ENCODE measurements around the gene FMNL2.

The FMNL2 gene

DNA sequence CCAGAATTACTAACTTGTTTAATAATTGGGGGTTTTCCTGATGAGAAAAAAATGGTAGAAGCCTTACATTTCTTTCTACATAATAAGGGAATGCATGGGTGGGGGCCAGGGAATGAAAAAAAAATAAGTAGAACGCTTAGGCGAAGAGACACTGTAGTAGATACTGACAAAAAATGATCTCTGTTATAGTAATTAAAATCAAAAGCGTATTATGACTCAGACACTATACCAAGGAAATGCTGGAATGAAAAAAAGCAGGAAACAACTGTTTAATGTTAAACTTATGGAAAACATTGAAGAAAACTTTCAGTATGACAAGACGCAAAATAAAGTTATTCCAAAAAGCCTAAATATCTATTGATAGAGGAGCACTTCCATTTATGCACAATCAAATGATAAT lies 339.4 kb downstream of the FMNL2 start:
- DNase-seq = no peak

GRCh38 chr2:152676461-152676860 lies 341.5 kb downstream of the FMNL2 start:
- DNase-seq = no peak

DNA sequence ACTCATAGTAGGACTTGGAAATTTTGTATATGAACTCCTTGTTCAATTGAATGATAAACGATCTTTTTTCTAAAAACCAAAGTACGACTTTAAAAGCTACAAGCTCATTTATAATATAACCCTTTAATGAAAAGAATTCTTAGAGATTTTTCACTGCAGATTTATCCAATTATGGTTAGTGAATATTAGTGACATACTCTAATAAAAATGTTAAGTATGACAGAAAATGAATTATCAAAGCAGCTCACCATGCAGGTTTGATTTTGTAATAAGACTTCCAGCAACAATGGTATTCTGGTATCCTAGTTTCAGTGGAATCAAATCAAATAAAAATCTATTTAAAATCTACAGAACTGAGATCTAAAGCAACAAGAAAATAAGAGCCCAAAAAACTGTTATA lies 343.8 kb downstream of the FMNL2 start:
- no peak for DNase-seq

DNA sequence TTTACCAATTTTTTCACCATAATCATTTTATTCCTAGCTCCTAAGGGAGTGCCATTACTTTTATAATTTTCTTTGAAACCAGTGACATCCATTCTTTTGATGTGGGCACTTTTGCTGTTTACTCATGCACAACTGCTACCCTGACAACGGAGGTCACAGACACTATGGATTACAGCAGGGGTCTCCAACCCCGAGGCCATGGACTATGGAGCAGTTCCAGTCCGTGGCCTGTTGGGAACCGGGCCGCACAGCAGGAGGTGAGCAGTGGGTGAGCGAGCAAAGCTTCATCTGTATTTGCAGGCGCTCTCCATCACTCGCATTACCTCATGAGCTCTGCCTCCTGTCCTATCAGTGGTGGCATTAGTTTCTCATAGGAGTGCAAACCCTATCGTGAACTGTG lies 347.7 kb downstream of the FMNL2 start:
- DNase-seq = no peak

- no peak for DNase-seq
These were observed 348.4 kb downstream of the FMNL2 start for GRCh38 chr2:152683400-152683799.

DNA sequence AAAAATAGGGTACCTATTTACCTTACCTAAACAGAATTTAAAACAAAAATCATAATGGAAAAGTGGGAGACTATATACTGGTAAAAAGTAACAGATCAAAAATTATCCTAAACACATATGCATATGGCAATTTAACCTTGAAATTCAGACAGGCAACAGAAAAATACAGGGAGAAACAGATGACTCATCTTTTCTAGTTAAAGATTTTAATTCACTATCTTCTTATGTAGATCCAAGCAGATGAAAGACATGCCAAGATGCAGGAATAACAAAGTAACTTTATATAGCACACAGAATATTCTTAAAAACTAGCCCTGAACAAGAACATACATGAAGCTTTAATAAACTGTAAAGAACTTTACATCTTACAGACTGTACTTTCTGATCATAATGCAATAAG lies 351.3 kb downstream of the FMNL2 start:
- no peak for DNase-seq

GRCh38 chr2:152693033-152693432 lies 358.1 kb downstream of the FMNL2 start:
- DNase-seq = no peak

DNA sequence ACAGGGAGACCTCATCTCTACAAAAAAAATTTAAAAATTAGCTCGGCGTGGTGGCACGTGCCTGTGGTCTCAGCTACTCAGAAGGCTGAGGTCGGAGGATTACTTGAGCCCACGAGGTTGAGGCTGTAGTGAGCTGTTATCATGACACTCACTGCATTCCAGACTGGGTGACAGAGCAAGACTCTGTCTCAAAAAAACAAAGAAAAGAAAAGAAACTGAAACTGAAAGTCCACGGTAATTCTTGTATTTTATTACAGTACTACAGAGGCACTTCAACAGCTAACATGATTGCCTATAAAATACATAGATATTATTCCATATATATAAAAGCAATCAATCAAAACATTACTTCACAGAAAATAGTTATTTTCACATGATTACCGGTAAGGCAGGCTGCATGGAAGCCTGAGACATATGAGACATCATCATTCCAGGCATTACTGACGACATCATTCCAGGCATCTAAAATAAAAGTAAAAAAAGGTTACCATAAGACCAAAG lies 359.2 kb downstream of the FMNL2 start:
- DNase-seq = no peak

GRCh38 chr2:152695763-152696162 lies 360.8 kb downstream of the FMNL2 start:
- DNase-seq = no peak

- no peak for DNase-seq
These were observed 361.5 kb downstream of the FMNL2 start for GRCh38 chr2:152696476-152696875.

Data from NCI-H446 (cell line).